Subcutaneous abdominal adipose tissue (tissue), 5 donors: ENCODE data around the gene ATXN1.

Experiments
- H3K27ac ChIP-seq: one replicate; pipeline ENCODE4 v1.7.0; 2013; ENCODE audit warnings: low read depth, mild to moderate bottlenecking, inconsistent platforms, low read length, moderate library complexity
- H3K27me3 ChIP-seq, 5 donors: one replicate each; pipeline ENCODE4 v1.7.0; 2013; ENCODE audit warnings: low read length in 5 of 5, inconsistent platforms in 1 of 5; ENCODE audit not compliant: control insufficient read depth in 5 of 5, insufficient read depth in 4 of 5
- H3K36me3 ChIP-seq, 5 donors: one replicate each; pipeline ENCODE4 v1.7.0; 2013; ENCODE audit warnings: low read length in 5 of 5; ENCODE audit not compliant: control insufficient read depth in 5 of 5, insufficient read depth in 5 of 5
- H3K4me1 ChIP-seq, 5 donors: one replicate each; pipeline ENCODE4 v1.7.0; 2013; ENCODE audit warnings: low read length in 5 of 5, mild to moderate bottlenecking in 3 of 5, moderate library complexity in 1 of 5; ENCODE audit not compliant: control insufficient read depth in 5 of 5, insufficient read depth in 5 of 5
- H3K4me3 ChIP-seq, 5 donors: one replicate each; pipeline ENCODE4 v1.7.0; 2013; ENCODE audit warnings: low read length in 5 of 5, low read depth in 1 of 5
- H3K9ac ChIP-seq, 5 donors: one replicate each; pipeline ENCODE4 v1.7.0; 2013; ENCODE audit warnings: low read length in 5 of 5, mild to moderate bottlenecking in 4 of 5, moderate library complexity in 3 of 5
- H3K9me3 ChIP-seq, 5 donors: one replicate each; pipeline ENCODE4 v1.7.0; 2013; ENCODE audit warnings: low read length in 5 of 5; ENCODE audit not compliant: control insufficient read depth in 5 of 5
- donor health status: healthy.
- donor health status: healthy.
- donor health status: healthy.
- donor health status: healthy.
- donor health status: healthy.

The ATXN1 gene

DNA sequence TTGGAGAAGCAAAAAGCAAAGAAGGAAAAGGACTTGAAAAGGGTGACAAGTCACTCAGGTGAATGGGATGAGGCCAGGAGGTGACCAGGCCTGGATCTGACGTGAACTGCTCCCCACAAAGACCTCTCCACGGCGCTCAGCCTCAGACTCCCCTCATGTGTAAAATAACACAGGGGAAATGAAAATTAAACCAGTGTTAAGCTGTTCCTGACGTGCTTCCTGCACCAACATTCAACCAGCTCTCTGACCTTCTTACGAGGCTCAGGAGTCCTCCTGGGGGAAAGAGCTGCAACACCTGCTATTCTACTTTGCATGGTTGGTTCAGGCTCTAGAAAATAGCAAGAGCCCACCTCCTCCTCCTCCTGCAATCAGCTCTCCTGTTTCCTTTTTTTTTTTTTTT, 256.7 kb downstream of the ATXN1 start:
- H3K4me3 ChIP-seq = no peak overlapping the region
- no peaks in the 10 kb centered on the region for H3K4me1 ChIP-seq
- H3K9ac ChIP-seq = no peak overlapping the region
- H3K36me3 ChIP-seq = no peaks in the 10 kb centered on the region
- H3K27me3 ChIP-seq = no peaks in the 10 kb centered on the region
- H3K27ac ChIP-seq = no peak overlapping the region
- no peaks in the 10 kb centered on the region for H3K9me3 ChIP-seq

DNA sequence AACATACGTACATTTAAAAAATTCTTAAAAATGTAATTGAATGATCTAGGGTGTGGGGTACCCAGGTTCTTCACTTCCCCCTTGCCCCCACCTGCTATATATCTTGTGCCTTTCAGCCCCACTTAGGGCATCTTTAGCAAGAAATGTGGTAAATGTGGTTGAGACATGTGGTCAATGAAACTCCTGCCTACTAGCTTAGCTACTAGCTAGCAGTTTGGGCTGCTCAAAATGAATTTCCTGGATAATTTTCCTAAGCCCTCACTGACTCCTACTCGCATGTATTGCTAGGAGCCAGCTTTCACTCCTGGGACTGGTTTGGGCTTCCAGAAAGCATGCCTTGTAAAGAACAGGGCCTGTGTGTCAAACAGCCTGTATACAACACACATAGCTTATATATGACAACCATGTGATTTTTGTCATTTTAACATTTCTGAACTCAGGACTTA, 257.3 kb downstream of the ATXN1 start:
- Histone ChIP-seq H3K36me3 (no peaks in the 10 kb centered on the region), H3K27me3 (no peaks in the 10 kb centered on the region), H3K27ac (no peak overlapping the region), H3K4me3 (no peak overlapping the region), H3K4me1 (no peaks in the 10 kb centered on the region), H3K9ac (no peak overlapping the region), H3K9me3 (no peaks in the 10 kb centered on the region)

DNA sequence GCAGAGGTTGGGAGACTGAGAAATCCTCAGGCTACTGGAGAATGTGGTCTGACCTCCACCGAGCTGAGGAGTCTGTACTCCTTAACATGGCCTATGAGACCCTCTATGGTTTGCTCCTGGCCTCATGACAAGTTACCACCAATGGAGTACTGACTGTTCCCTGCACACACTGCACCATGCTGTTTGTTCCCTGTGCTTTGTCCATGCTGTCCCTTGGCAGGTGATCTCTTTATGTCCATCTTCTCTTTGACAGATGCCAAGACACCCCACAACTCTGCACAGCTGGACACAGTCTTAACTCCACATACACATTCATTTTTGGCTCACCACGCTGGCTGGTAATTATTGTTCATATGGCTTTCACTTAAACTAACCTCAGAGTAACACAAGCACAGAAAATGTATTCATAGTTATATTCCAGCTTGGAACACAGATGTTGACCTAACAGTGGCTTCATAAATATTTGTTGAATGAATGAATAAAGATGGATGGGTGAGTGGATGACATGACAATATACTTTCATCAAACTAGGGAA, 258.0 kb downstream of the ATXN1 start:
- no peaks in the 10 kb centered on the region for H3K4me1 ChIP-seq
- H3K9ac ChIP-seq = no peak overlapping the region

DNA sequence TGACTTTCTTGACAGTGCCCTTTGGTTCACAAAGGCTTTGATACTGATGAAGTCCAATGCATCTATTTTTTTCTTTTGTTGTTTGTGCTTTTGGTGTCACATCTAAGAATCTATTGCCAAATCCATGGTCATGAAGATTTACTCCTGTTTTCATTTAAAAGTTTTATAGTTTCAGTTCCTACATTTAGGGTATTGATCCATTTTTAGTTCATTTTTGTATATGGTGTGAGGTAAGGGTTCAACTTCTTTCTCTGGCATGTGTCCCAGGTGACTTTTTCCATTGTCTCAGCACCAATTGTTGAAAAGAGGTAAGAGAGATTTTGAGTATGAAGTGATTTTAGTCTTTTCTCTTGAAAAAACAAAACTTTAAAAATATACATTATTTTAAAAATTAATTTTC, 262.3 kb downstream of the ATXN1 start:
- H3K27ac ChIP-seq = no peak overlapping the region
- no peaks in the 10 kb centered on the region for H3K36me3 ChIP-seq
- no peak overlapping the region for H3K4me3 ChIP-seq
- no peak overlapping the region for H3K9ac ChIP-seq
- H3K4me1 ChIP-seq = no peaks in the 10 kb centered on the region
- no peaks in the 10 kb centered on the region for H3K27me3 ChIP-seq
- no peaks in the 10 kb centered on the region for H3K9me3 ChIP-seq

More for the DNA sequence above, 258.0 kb downstream of the ATXN1 start:
- Histone ChIP-seq H3K27ac (no peak overlapping the region), H3K4me3 (no peak overlapping the region), H3K9me3 (no peaks in the 10 kb centered on the region), H3K36me3 (no peaks in the 10 kb centered on the region), H3K27me3 (no peaks in the 10 kb centered on the region)

DNA sequence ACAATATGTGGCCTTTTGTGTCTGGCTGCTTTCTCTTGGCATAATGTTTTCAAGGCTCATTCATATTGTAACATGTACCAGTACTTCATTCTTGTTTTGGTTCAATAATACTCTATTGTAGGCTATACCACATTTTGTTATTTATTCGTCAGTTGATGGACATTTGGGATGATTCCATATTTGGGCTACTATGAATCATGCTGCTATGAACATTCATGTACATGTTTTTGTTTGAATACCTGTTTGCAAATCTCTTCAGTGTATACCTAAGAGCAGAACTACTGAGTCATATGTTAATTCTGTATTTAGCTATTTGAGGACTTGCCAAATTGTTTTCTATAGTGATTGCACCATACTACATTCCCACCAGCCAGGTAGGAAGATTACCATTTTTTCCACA, 263.0 kb downstream of the ATXN1 start:
- Histone ChIP-seq H3K27me3 (no peaks in the 10 kb centered on the region), H3K9me3 (no peaks in the 10 kb centered on the region), H3K4me1 (no peaks in the 10 kb centered on the region), H3K4me3 (no peak overlapping the region), H3K9ac (no peak overlapping the region), H3K27ac (no peak overlapping the region), H3K36me3 (no peaks in the 10 kb centered on the region)

DNA sequence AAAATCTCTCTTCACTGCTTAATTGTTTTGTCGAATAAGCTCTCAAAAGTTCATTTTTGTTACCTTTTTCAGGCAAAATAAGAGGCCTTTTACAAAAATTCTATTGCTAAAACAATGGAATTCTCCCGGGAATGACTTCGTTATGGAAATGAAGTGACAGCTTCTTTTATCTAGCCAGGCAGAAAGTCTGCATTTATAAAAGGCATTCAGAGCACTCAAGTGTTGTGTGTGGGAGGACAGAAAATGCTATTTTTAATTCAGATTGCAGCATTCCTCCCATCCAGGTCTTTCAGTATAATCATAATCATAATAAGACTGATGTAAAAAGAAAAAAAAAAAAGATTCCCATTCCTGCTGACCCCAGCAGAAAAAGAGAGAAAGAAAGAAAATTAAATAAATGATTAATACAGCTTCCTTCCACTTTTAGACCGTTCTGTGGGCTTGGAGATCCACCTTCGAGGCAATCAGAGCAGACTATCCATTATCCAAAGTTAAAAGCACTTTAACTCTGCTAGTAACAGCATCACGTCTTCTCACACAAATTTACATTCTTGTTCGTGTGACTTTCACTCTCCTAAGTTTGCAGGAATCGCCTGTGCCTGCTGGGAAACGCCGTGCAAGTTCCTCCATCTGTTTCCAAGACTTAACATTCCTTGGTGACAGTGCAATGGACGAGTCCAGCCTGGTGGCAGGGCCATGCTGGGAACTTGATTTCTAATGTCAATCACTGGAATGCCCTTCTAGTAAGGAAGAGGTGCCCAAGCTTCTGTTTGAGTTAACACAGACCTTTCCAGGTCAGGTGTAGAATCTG, 264.1 kb downstream of the ATXN1 start:
- H3K27me3 ChIP-seq = no peaks in the 10 kb centered on the region
- no peak overlapping the region for H3K27ac ChIP-seq
- H3K9me3 ChIP-seq = no peaks in the 10 kb centered on the region
- H3K36me3 ChIP-seq = no peaks in the 10 kb centered on the region
- H3K4me1 ChIP-seq = no peaks in the 10 kb centered on the region
- no peak overlapping the region for H3K9ac ChIP-seq
- H3K4me3 ChIP-seq = no peak overlapping the region

DNA sequence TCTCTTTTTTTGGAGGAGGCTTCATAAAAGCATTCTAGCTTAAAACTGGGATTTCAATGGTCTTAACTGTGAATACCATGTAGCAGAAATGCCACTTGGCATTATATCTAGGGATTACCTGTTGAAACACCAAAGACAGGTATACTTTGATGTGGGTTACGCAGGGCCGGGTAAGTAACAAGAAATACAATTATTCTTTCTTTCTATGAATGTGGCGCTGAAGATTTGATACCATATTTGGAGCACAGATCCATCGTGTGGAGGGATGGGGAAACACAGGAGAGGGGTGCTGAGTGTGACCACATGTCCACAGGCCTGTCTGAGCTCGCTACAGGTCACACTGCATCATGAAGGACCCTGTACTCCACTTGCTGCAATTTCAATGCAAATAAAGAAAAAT, 265.1 kb downstream of the ATXN1 start:
- Histone ChIP-seq H3K4me1 (no peaks in the 10 kb centered on the region), H3K27ac (no peak overlapping the region), H3K27me3 (no peaks in the 10 kb centered on the region), H3K9me3 (no peaks in the 10 kb centered on the region), H3K4me3 (no peak overlapping the region), H3K36me3 (no peaks in the 10 kb centered on the region), H3K9ac (no peak overlapping the region)

DNA sequence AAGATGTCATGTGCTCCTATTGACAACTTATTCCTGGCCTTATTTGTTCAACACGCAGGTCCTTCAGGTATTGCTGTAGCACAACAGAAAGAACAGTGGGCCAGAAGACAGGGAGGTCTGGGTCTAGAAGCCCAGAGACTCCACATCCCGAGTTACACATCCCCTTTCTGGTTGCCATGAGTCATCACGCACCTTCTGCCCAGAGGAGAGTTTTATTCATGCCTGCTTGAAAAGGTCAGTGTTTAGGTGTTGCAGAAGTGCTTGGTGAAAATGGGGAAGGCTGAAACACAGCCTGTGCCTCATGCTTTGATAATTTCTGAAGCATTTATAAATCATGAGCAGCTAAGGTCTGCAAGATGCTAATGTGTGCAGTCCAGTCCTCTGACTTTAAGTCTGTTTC, 266.5 kb downstream of the ATXN1 start:
- no peak overlapping the region for H3K4me3 ChIP-seq
- no peak overlapping the region for H3K27ac ChIP-seq
- no peaks in the 10 kb centered on the region for H3K4me1 ChIP-seq
- no peaks in the 10 kb centered on the region for H3K9me3 ChIP-seq
- H3K9ac ChIP-seq = no peak overlapping the region
- H3K27me3 ChIP-seq = no peaks in the 10 kb centered on the region
- H3K36me3 ChIP-seq = no peaks in the 10 kb centered on the region

DNA sequence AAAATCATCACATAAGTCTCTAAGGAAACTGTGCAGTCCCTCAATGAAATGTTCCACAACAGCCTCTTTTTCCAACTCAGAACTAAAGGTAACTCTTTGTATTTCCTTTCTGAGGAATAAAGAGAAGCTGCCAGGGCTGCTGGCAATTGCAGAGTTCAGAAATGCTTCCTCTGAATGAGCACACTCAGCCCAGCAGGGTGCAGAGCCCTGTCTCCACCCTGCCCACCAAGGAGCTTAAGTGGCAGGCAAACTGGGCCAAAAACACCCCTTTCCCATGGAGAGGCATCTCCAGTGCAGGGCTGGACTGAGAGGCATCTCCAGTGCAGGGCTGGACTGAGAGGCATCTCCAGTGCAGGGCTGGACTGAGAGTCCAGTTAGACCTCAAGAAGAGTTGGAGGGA, 267.5 kb downstream of the ATXN1 start:
- no peaks in the 10 kb centered on the region for H3K36me3 ChIP-seq
- H3K9me3 ChIP-seq = no peaks in the 10 kb centered on the region
- no peaks in the 10 kb centered on the region for H3K4me1 ChIP-seq
- H3K27ac ChIP-seq = no peak overlapping the region
- H3K9ac ChIP-seq = no peak overlapping the region
- H3K27me3 ChIP-seq = no peaks in the 10 kb centered on the region
- H3K4me3 ChIP-seq = no peak overlapping the region

DNA sequence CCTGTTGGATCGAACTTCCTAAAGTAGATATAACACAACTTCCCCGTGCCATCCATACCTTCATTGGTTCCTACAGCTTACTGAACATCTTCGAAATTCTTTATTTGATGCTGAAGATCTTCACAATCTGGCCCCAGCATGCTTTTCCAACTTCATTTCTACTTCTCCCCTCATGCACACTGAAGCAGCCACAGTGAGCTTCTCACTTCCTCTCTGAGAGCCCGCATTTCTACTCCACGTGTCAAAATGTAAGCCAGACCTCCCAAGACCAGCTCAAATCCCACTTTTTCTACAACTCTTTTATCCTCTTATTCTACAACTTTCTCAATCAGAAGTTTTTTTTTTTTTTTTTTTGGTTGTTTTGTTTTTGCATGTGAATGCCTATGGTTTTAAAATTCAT, 268.1 kb downstream of the ATXN1 start:
- H3K4me1 ChIP-seq = no peaks in the 10 kb centered on the region
- H3K36me3 ChIP-seq = no peaks in the 10 kb centered on the region
- no peak overlapping the region for H3K4me3 ChIP-seq
- no peak overlapping the region for H3K27ac ChIP-seq
- H3K9me3 ChIP-seq = no peaks in the 10 kb centered on the region
- no peaks in the 10 kb centered on the region for H3K27me3 ChIP-seq
- H3K9ac ChIP-seq = no peak overlapping the region
